ELR (cell line): ENCODE results near the gene IL1F10.
"Not testable (repeated sequence)": the region's sequence is repeated elsewhere in the genome, so short reads cannot be mapped to it uniquely, and the experiment has no call there.

Experiments used
- DNase-seq: peaks from one replicate; pipeline ENCODE4 v3.0.0-alpha.2; 2015; ENCODE audit warnings: low read depth

Gene IL1F10

DNA sequence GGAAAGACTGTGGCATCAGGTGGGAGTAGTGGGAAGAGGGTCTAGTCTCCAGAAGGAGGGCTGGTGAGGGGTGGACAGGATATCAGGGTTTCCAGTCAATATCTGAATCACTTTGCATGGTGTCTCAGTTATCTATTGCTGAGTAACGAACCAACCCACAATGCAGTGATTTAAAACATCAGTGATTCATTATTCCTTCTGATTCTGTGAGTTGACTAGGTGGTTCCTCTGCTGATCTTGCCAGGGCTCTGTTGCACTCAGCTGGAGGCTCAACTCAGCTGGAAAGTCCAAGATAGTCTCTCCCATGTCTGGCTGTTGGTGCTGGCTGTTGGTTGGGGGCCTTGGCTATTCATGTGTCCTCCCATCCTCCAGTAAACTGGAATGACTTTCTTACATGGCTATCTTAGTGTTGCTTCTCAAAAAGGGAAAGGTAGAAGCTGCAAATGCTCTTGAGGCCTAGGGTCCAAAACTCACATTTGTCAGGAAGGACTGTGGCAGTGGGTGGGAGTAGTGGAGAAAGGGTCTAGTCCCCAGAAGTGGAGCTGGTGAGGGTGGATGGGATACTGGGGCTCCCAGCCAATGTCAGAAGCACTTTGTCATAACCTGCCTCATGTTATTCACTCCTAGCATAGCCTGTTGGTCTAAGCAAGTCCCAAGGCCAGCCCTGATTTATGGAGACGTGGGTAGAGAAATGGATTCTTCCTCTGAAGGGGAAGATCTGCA lies 13.9 kb downstream of the IL1F10 start:
- no peak for DNase-seq

DNA sequence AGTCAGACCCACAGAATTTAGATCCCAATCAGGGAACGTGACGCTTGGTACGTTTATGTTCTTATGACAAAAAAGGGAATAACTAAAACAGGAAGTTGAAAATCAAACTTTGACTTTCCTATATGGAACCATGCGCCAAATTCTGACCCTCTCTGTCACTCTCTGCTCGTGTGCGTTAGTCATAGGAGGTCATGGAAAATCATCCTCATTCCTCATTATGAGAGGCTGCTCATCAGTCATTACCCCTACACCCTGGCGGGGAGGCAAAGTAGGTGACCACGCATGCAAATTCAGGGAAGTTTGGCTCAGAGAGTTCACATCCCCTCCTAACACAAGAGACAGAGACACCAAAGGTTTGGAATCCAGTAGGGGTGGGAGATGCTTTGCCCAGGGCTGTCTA lies 15.5 kb downstream of the IL1F10 start:
- DNase-seq: no peak

DNA sequence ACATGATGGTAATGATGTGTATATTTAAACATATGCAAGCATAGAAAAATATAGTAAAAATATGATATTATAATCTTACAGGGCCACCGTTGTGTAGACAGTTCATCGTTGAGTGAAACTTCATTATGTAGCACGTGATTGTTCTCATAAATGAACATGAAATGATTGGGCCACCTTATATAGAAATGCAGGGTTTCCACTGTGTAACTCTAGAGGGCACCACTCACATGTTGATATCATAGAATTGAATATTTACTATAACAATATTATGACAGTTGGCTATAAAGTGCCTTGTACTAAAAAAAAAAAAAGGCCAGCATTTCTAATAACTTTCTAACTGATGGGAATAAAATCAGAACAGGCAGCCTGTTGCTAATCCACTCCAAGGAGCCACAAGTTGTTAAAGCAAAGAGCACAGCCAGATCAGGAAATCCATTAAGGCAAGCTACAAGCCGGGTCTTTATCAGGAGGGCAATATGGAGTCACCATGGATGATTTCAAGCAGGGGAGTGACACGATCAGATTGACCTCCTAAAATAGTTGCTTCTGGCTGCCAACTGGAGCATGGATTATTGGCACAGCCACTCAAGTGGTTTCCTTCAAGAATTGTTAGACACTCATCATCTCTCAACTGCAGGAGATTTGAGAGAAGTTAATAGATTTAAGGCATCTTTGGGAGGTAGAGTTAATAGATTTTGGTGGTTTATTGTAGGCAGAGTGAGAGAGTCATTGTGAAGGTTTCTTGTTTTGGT lies 16.7 kb downstream of the IL1F10 start:
- DNase-seq: peak; percentile 44

DNA sequence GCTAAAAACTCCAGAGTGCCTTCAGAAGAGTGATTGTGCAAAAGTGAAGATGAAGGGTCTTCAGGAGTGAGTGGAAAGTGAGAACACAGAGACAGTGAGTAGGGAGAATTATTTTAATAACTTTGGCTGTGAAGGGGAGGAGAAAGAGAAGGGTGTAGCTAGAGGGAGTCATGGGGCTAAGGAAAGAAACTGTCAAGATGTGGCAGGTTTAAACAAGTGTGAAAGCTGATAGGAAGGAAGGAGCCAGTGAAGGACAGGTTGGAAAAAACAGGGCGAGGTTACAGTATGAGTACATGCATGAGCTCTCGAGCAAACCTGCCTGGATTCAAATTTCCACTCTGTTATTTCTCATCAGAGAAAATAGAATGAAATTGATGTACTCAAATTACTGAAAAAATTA lies 17.8 kb downstream of the IL1F10 start:
- DNase-seq: no peak

DNA sequence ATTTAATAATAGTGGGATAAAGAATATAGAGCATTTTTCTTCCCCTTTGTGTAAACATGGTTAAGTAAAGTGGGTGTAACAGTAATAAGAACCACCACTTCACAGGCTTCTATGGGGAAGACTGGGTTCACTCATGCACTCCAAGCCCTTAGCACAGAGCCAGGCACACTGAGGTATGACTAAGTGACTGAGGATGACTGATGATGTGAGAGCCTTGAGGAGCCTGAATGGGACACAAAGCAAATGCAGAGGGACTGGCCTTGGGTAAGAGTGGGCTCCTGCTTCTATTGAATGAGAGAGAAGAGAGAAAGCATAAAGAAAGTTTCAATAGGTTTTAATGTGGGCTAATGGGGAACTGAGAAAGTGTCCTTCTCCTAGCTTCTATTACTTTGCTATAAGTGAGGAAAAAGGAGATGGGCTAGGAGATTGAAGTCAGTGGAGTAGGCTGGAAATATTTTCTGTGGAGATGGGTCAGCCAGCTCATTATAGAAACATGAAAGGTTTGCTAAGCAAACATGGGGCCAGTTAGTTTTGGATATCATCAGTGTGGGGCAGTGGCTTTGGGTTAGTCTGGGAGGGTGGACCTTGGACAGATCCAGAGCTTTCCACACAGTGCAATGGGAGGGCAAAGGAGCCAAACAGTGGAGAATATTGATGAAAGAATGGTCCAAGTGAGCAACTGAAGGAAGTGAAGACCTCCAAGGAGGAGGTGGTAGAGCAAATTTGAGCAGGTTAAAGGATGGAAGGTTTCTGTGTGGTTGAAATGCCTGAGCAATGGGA lies 20.6 kb downstream of the IL1F10 start:
- DNase-seq: no peak

DNA sequence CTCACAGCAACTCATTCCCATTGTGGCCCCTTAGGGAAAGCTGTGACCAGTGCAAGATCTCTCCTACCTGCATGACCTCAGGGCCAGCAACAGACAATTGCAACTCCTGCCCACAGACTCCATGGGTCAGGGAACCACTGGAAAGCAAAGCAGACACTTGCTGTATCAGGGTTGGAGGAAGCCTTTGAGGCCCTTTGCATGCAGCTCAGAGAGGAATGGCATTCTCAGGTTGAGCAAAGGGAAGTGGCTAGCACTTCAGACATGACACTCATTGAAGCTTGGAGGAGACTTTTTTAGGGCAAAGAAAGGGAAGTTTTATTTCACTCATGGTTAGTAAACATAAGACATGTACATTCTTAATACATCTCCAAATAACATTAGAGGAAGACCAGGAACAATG lies 22.1 kb downstream of the IL1F10 start:
- no peak for DNase-seq

DNA sequence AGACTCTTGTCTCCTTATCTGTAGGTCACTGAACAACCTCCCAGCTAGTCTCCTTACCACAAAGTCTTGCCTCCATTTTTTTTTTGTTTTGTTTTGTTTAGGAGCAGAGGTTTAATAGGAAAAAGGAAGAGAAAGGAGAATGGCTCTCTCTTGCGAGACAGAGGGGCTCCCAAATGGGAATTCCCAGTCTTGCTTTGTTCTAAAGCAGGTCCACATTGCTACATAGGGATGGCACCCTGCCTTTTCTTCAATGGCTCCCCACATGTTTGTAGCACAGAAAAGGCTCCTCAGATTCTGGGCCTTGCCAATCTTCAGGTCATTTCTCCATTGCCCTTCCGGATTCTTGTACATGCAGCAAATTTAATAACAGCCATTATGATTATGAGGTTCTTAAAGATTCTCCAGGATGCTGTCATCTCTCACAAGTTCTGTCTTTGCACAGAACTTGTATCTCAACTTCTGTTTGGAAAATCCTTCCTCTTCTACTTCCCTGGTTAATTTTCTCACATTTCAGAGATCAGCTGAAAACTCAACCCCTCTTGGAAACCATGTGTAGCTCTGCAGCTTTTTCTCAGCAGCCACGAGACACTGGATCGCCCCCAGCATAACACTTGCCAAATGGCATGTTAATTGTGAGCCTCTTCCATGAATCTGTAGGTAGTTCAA lies 23.6 kb downstream of the IL1F10 start:
- DNase-seq: no peak

DNA sequence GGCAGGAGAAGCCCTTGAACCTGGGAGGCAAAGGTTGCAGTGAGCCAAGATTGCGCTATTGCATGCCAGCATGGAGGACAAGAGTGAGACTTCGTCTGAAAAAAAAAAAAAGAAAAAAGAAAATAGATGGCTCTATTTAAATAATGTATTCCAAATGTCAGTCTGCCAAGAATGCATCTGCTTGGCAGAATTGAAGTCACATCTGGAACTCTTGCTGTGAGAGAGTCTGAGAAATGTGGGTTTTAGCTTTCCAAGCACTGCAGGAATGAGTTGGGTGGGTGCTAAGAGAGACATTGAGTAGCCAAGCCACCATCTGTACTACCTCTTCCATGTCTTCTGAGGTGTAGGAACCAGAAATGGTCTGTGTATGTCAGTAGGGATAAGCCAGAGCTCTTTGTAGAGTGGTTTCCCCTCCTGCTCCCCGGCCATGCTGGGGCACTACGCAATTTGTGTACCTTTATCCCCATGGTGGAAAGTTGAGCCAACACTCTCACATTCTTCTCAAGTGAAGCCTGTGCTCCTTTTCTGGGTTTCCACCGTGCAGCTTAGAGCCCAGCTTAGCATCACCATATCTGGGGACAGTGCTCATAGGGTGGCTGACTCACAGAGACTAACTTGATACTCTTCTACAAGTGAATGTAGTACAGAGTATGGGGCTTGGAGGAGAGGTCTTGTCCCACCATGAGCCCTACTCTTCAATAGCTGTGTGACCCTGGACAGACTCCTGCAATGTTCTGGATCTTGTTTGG lies 25.3 kb downstream of the IL1F10 start:
- no peak for DNase-seq

DNA sequence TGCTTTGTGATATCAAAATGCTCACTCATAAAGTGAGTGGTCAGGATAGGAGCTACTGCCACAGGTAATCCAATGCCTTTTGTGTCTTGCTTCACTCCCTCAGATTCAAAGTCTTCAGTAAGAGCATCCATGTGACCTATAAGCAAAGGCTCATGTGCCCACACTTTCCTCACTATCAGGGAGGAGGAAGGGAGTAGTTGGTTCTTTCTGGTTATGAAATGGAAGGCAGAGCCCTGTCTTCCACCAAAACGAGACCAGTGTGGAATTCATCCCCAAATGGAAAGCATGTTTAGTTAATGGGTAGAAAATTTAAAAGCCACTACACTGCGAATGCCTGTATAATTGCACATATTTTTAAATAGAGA lies 25.8 kb downstream of the IL1F10 start:
- DNase-seq: no peak

DNA sequence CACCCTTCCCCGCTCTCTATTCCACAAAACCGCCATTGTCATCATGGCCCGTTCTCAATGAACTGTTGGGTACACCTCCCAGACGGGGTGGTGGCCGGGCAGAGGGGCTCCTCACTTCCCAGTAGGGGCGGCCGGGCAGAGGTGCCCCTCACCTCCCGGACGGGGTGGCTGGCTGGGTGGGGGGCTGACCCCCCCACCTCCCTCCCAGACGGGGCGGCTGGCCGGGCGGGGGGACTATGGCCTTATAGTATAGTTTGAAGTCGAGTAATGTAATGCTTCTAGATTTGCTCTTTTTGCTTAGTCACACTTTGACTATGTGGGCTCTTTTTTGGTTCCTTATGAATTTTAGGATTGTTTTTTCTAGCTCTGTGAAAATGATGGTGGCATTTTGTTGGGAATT lies 28.5 kb downstream of the IL1F10 start:
- DNase-seq: not testable (repeated sequence)

DNA sequence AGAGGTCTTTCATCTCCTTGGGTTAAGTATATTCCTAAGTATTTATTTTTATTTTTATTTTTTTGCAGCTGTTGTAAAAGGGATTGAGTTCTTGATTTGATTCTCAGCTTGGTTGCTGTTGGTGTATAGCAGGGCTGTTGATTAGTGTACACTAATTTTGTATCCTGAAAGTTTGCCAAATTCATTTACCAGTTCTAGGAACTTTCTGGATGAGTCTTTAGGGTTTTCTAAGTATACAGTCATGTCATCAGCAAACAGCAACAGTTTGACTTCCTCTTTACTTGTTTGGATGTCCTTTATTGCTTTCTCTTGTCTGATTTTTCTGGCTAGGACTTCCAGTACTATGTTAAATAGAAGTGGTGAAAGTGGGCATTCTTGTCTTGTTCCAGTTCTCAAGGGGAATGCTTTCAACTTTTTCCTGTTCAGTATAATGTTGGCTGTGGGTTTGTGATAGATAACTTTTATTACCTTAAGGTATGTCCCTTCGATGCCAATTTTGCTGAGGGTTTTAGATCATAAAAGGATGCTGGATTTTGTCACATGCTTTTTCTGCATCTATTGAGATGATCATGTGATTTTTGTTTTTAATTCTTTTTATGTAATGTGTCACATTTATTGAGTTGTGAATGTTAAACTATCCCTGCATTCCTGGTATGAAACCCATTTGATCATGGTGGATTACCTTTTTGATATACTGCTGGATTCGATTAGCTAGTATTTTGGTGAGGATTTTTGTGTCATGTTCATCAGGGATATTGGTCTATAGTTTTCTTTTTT lies 29.3 kb downstream of the IL1F10 start:
- not testable (repeated sequence) for DNase-seq

DNA sequence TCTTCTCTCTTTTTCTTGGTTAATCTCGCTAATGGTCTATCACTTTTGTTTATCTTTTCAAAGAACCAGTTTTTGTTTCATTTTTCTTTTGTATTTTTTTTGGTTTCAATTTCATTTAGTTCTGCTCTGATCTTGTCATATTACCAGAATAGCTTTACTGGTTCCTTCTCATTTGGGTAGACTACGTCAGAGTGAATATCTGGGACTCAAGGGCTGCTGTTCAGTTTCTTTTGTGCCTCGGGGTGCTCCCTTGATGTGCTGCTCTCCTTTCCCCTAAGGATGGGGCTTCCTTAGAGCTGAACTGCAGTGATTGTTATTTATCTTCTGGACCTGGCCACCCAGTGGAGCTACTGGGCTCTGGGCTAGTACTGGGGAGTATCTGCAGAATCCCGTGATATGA lies 30.3 kb downstream of the IL1F10 start:
- no peak for DNase-seq

DNA sequence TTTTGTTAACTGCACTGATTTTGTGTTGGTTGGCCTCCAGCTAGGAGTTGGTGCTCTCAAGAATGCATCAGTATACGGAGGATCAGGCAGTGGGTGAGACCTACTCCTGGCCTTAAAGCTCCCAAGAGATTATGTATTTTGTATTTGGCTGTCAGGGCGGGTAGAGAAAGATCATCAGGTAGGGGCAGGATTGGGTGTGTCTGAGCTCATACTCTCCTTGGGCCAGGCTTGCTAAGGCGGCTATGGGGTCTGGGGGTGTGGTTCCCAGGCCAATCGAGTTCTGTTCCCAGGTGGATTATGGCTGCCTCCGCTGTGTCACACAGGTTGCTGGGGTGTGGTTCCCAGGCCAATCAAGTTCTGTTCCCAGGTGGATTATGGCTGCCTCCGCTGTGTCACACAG lies 30.8 kb downstream of the IL1F10 start:
- no peak for DNase-seq

DNA sequence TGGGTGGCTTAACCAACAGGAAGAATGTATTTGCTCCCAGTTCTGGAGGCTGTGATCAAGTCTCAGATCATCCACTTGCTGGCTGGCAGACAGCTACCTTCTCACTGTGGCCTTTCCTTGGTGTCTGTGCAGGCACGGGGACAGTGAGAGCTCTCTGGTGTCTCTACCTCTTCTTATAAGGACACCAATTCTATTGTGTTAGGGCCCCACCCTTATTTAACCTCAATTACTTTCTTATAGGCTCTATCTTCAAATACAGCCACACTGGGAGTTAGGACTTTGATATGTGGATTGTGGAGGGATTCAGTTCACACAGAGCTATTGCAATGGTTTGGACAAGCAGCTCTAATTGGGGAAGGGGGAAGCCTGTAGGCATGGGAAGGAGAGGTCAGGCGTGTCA lies 34.4 kb downstream of the IL1F10 start:
- DNase-seq: no peak

DNA sequence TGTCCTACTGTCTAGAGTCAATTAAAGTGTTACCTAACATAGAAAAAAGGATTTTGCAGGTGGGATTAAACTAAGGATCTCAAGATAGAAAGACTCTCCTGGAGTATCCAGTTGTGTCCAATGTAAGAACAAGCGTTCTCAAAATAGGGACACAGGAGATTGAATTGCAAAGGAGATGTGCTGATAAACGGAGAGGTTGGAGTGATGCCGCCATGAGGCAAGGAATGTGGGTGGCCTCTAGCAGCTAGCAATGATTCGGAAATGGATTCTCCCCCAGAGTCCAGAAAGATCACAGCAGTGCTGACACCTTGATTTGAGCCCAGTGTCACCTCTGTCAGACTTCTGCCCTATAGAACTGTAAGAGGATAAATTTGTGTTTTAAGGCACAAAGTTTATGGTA lies 35.5 kb downstream of the IL1F10 start:
- no peak for DNase-seq

DNA sequence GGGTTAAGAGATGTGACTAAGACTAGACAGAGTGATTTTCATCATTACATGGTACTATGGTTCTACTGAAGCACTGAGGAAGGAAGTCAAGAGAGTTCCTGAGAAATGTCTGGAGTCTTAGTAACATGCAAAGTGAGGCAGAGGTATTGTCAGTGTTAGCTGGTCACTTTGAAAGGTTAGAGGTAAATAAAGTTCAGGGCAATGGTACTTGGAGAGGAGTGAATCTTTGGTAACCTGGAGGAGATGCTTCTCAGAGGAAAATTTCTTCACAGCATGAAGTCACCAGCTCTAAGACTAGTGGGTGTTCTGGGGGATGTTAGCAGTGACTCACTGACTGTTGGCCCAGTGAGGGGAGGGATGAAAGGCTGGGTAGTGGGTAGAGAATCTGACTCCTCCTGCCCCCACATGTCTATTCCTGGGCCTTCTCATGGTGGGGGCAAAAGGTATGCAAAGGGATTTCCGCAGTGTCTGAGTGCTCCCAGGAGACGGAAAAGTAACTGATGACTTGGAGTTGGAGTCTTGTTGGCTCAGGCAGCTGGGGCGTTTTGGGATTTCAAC lies 36.4 kb downstream of the IL1F10 start:
- DNase-seq: no peak

DNA sequence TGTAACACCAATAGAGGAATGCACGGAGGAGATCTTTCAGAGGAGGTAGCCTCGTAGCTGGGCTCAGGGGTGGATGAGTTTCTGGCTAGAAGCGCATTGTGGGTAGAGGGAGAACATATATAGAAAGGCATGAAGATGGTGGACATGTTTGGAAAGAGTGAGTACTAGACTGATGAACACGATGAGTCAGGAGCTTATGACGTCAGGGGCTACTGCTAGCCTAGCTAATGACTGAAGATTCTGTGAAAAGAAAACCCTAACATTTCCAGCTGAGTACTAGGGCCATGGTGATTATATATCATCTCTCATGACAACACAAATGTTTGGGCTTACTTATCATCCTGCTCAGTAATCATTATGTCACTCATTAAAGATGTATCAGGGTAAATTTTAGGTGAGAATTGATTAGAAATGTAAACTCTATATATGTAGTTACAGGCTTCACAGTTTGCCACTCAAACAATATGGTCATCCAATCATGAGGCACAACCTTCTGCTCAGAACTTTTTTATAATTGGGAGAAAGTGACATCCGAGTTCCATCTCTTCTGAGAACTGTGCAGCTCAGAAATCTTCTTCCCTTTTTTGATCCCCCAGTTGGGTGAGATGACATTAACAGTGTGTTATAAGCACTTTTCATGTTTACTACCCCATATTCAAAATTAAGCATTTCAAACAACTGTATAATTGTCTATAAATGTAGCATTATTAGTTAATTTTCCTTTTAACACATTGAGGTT lies 37.4 kb downstream of the IL1F10 start:
- DNase-seq: peak; percentile 57

DNA sequence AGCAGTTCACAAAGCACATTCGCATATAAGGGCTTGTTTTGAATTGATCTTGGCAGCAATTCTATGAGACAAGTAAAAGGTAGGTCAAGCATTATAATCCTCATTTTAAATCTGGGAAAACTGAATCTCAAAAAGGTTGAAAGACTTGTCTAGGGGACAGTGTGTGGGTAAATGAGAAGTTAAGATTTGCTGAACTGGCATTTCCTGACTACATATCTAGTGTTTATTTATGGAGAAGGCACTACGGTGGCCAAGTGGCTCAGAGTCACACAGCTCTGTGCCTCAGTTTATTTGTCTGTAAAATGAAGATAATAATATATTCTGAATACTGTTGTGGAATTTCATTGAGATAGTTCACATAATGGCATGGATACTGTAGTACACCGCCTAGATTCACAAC lies 43.4 kb downstream of the IL1F10 start:
- no peak for DNase-seq

DNA sequence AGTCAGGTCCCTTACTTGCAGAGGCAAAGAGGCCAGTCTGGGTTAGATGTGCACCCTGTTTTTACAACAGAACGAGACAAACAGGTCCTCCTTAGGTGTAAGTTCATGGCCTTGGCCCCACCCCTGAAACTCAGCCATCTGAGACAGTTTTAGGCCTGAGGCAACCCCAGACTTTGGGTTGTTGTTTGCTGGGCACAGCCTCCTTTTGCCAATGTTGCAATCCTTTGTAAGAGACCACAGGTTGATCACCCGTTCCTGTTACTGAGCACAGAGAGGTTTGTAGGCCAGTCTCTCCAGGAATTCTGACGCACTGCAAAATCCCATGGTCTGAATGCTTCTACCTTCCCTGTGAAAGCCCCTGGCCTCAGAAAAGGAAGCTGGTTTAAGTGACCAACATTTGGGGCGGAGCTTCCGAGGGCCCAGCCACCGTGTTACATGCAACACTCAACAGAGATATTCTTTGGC lies 44.1 kb downstream of the IL1F10 start:
- DNase-seq: no peak

DNA sequence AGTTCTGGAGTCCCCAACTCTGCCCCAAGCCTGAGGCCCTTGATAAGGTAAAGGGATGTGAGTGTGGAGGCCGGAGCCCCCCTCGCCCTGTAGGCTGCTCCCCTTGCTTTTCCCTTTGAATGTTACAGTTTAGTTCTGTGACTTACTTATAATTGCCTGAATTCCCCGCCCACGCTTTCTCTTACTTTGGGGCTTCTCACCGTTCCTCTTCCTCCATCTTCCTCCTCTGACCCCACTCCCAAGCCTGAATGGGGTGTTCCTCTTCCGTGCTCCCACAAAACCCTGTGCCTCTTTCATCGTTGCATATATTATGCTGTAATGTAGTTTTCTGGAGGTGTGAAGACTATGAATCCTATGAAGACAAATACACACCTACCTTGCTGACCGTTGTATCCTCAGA lies 44.7 kb downstream of the IL1F10 start:
- no peak for DNase-seq
